ENCODE measurements around the gene C2CD2.

C2CD2 gene

GRCh38 chr21:41864311-41865001, 89.4 kb downstream of the C2CD2 start:
- Histone ChIP-seq H3K27me3 (ENCODE audit: insufficient read depth, poor library complexity, severe bottlenecking) (no peaks in the 10 kb centered on the region), H3K27ac (replicated peaks) (no peak overlapping the region), H3K4me3 (replicated peaks; ENCODE audit: insufficient read depth, low read length) (no peak overlapping the region)
- DNase-seq (ENCODE audit: low read depth in 1 of 2, low spot score in 1 of 2): no peak
- TF ChIP-seq POLR2AphosphoS5 (IDR thresholded peaks at IDR 0.05; ENCODE audit: low read depth) (no peak), REST (IDR thresholded peaks at IDR 0.05; ENCODE audit: insufficient replicate concordance, low read depth) (no peak), SPI1 (IDR thresholded peaks at IDR 0.05; ENCODE audit: borderline replicate concordance, low read depth) (no peak), CTCF (IDR thresholded peaks at IDR 0.05; ENCODE audit: insufficient read depth, low read length) (no peak), GABPA (IDR thresholded peaks at IDR 0.05; ENCODE audit: low read depth) (no peak)

- Histone ChIP-seq H3K27ac (replicated peaks) (no peak overlapping the region), H3K27me3 (ENCODE audit: insufficient read depth, poor library complexity, severe bottlenecking) (no peaks in the 10 kb centered on the region), H3K4me3 (replicated peaks; ENCODE audit: insufficient read depth, low read length) (no peak overlapping the region)
- DNase-seq (ENCODE audit: low read depth in 1 of 2, low spot score in 1 of 2): no peak
- TF ChIP-seq REST (IDR thresholded peaks at IDR 0.05; ENCODE audit: insufficient replicate concordance, low read depth) (no peak), CTCF (IDR thresholded peaks at IDR 0.05; ENCODE audit: insufficient read depth, low read length) (no peak), SPI1 (IDR thresholded peaks at IDR 0.05; ENCODE audit: borderline replicate concordance, low read depth) (no peak), POLR2AphosphoS5 (IDR thresholded peaks at IDR 0.05; ENCODE audit: low read depth) (no peak), GABPA (IDR thresholded peaks at IDR 0.05; ENCODE audit: low read depth) (no peak)
Observed at GRCh38 chr21:41863439-41863740, 90.4 kb downstream of the C2CD2 start.

GRCh38 chr21:41861987-41862386, 91.8 kb downstream of the C2CD2 start:
- TF ChIP-seq CTCF (IDR thresholded peaks at IDR 0.05; ENCODE audit: insufficient read depth, low read length) (no peak), SPI1 (IDR thresholded peaks at IDR 0.05; ENCODE audit: borderline replicate concordance, low read depth) (no peak), GABPA (IDR thresholded peaks at IDR 0.05; ENCODE audit: low read depth) (no peak), REST (IDR thresholded peaks at IDR 0.05; ENCODE audit: insufficient replicate concordance, low read depth) (no peak), POLR2AphosphoS5 (IDR thresholded peaks at IDR 0.05; ENCODE audit: low read depth) (no peak)
- DNase-seq (ENCODE audit: low read depth in 1 of 2, low spot score in 1 of 2): no peak
- no peak overlapping the region for H3K4me3 ChIP-seq (replicated peaks; ENCODE audit: insufficient read depth, low read length)
- H3K27me3 ChIP-seq (ENCODE audit: insufficient read depth, poor library complexity, severe bottlenecking): no peaks in the 10 kb centered on the region
- H3K27ac ChIP-seq (replicated peaks): no peak overlapping the region
